ENCODE measurements around the gene SMAD5. TPM values are rescaled to one million over a fixed set of nuclear protein-coding genes. Genes with fewer than 3 reads are reported as not detected.

The SMAD5 gene
- total RNA-seq, 1 donor from 2014 or later = 71.3 TPM

DNA sequence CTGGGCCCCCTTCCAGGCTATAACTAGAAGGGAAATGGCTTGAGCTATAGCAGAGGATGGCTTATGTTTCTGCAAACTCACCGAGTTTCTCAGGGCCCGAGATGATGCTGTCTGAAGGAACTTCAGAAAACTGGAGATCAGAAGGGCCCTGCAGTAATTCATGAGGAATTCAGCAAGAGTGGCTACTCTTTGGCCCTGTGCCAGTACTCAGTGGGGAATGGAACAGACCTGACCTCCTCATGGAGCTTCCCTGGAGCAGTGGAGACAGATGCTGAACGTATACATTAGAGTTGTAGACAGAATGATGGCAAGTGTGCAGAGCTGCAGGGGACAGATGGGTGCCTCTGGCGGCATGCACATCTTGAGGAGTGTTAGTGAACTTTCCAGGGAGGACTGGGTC lies 77.6 kb downstream of the SMAD5 start:
- no peak overlapping the region for H3K27ac ChIP-seq (ENCODE audit: low read depth, low read length)
- H3K4me1 Mint-ChIP-seq (ENCODE audit: low read depth, unreplicated experiment) = peaks cover 5% of the 10 kb centered on the region
- FAIRE-seq = no peak

DNA sequence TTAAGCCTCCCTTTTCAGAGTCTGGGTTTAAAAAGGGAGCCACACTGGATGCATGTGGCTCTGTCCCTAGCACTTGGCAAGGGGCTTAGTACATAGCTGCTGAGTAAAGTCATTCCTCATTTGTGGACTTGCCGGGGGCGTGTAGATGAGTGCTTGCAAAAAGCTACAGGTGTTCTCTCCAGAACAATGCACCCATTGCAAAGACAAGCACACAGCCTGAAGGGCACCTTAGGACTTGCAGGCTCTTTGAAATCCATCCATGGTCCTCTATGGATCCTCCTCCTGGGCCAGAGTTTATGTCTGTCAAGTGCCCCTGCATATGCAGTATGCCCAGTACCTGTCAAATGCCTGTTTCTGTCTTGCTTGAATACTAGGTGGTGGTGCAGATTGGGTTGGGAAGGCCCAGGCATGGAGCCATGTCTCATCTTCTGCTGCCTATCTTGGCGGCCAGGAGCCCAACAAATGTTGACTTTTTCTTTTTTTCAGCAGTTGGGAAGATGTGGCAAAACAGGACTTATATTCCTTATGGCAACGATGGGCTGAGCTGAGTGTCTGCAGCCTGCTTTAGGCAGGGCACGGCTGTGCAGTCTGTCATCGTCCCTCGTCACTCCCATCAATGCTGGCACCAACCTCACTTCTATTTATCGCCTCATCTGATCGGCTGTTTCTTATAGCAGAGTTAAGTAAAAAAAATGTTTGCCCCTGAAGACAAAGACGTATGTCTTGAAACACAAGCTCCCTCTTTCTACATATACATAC lies 78.8 kb downstream of the SMAD5 start:
- DNase-seq (ENCODE audit: low read depth) (no peak), FAIRE-seq (no peak)
- Histone ChIP-seq H2AFZ (ENCODE audit: low read depth, low read length) (no peak overlapping the region), H3K9ac (ENCODE audit: low read length) (no peak overlapping the region), H3K4me3 (ENCODE audit: insufficient read depth, low read depth, low read length) (no peak overlapping the region), H3K4me1 (ENCODE audit: insufficient read depth, low read length) (no peaks in the 10 kb centered on the region), H3K27me3 (ENCODE audit: insufficient read depth, low read length) (peaks cover 11% of the 10 kb centered on the region), H3K27ac (ENCODE audit: low read depth, low read length) (no peak overlapping the region), H3K79me2 (ENCODE audit: insufficient read depth, low read length) (no peaks in the 10 kb centered on the region), H4K20me1 (ENCODE audit: insufficient read depth, low read length) (no peaks in the 10 kb centered on the region), H3K36me3 (ENCODE audit: insufficient read depth, low read length) (no peaks in the 10 kb centered on the region), H3K4me2 (ENCODE audit: low read length) (no peak overlapping the region), H3K9me3 (ENCODE audit: insufficient read depth, low read depth, low read length) (no peaks in the 10 kb centered on the region)
- TF ChIP-seq CTCF (IDR thresholded peaks at IDR 0.05; ENCODE audit: insufficient read depth, low read depth, low read length) = no peak
- no peak for TF ChIP-seq EZH2 (IDR thresholded peaks at IDR 0.05; ENCODE audit: insufficient read depth, low read length)
- H3K27me3 Mint-ChIP-seq (ENCODE audit: low read depth, unreplicated experiment) = peaks cover 19% of the 10 kb centered on the region
- no peak overlapping the region for H3K27ac Mint-ChIP-seq (ENCODE audit: unreplicated experiment)
- H3K4me3 Mint-ChIP-seq (ENCODE audit: unreplicated experiment) = no peak overlapping the region
- peaks cover under 1% of the 10 kb centered on the region for H3K9me3 Mint-ChIP-seq (ENCODE audit: unreplicated experiment)
- peaks cover 4% of the 10 kb centered on the region for H3K4me1 Mint-ChIP-seq (ENCODE audit: low read depth, unreplicated experiment)
- peaks cover 35% of the 10 kb centered on the region for H3K36me3 Mint-ChIP-seq (ENCODE audit: low read depth, unreplicated experiment)

More for the DNA sequence above, 77.6 kb downstream of the SMAD5 start:
- peaks cover 11% of the 10 kb centered on the region for H3K27me3 ChIP-seq (ENCODE audit: insufficient read depth, low read length)
- no peak overlapping the region for H3K9ac ChIP-seq (ENCODE audit: low read length)
- Mint-ChIP-seq H3K9me3 (ENCODE audit: unreplicated experiment) (peaks cover 6% of the 10 kb centered on the region), H3K27me3 (ENCODE audit: low read depth, unreplicated experiment) (peaks cover 19% of the 10 kb centered on the region), H3K36me3 (ENCODE audit: low read depth, unreplicated experiment) (peaks cover 37% of the 10 kb centered on the region), H3K4me3 (ENCODE audit: unreplicated experiment) (no peak overlapping the region), H3K27ac (ENCODE audit: unreplicated experiment) (no peak overlapping the region)
- H3K9me3 ChIP-seq (ENCODE audit: insufficient read depth, low read depth, low read length) = peaks cover 4% of the 10 kb centered on the region
- no peaks in the 10 kb centered on the region for H4K20me1 ChIP-seq (ENCODE audit: insufficient read depth, low read length)
- no peak overlapping the region for H2AFZ ChIP-seq (ENCODE audit: low read depth, low read length)
- TF ChIP-seq EZH2 (IDR thresholded peaks at IDR 0.05; ENCODE audit: insufficient read depth, low read length) (no peak), CTCF (IDR thresholded peaks at IDR 0.05; ENCODE audit: insufficient read depth, low read depth, low read length) (no peak)
- DNase-seq (ENCODE audit: low read depth) = no peak
- H3K4me1 ChIP-seq (ENCODE audit: insufficient read depth, low read length) = peaks cover 4% of the 10 kb centered on the region
- H3K4me3 ChIP-seq (ENCODE audit: insufficient read depth, low read depth, low read length) = no peak overlapping the region
- H3K36me3 ChIP-seq (ENCODE audit: insufficient read depth, low read length) = no peaks in the 10 kb centered on the region
- no peak overlapping the region for H3K4me2 ChIP-seq (ENCODE audit: low read length)
- H3K79me2 ChIP-seq (ENCODE audit: insufficient read depth, low read length) = no peaks in the 10 kb centered on the region

- Mint-ChIP-seq H3K4me3 (ENCODE audit: unreplicated experiment) (no peak overlapping the region), H3K9me3 (ENCODE audit: unreplicated experiment) (peaks cover 3% of the 10 kb centered on the region), H3K4me1 (ENCODE audit: low read depth, unreplicated experiment) (peaks cover 4% of the 10 kb centered on the region), H3K27me3 (ENCODE audit: low read depth, unreplicated experiment) (peaks cover 18% of the 10 kb centered on the region), H3K36me3 (ENCODE audit: low read depth, unreplicated experiment) (peaks cover 28% of the 10 kb centered on the region), H3K27ac (ENCODE audit: unreplicated experiment) (no peak overlapping the region)
- Histone ChIP-seq H3K4me2 (ENCODE audit: low read length) (no peak overlapping the region), H3K79me2 (ENCODE audit: insufficient read depth, low read length) (no peaks in the 10 kb centered on the region), H2AFZ (ENCODE audit: low read depth, low read length) (no peak overlapping the region), H3K27ac (ENCODE audit: low read depth, low read length) (no peak overlapping the region), H3K9ac (ENCODE audit: low read length) (no peak overlapping the region), H3K4me1 (ENCODE audit: insufficient read depth, low read length) (no peaks in the 10 kb centered on the region), H3K36me3 (ENCODE audit: insufficient read depth, low read length) (no peaks in the 10 kb centered on the region), H3K9me3 (ENCODE audit: insufficient read depth, low read depth, low read length) (no peaks in the 10 kb centered on the region), H3K4me3 (ENCODE audit: insufficient read depth, low read depth, low read length) (no peak overlapping the region), H3K27me3 (ENCODE audit: insufficient read depth, low read length) (peaks cover 11% of the 10 kb centered on the region), H4K20me1 (ENCODE audit: insufficient read depth, low read length) (no peaks in the 10 kb centered on the region)
- peak; percentile 12 for DNase-seq (ENCODE audit: low read depth)
- FAIRE-seq = no peak
- no peak for TF ChIP-seq EZH2 (IDR thresholded peaks at IDR 0.05; ENCODE audit: insufficient read depth, low read length)
- peak; percentile 82 for TF ChIP-seq CTCF (IDR thresholded peaks at IDR 0.05; ENCODE audit: insufficient read depth, low read depth, low read length)
Measured at GRCh38 chr5:136212252-136212721, 79.6 kb downstream of the SMAD5 start.

Data from astrocyte (in vitro differentiated cells and primary cell).